ENCODE measurements around the gene ABCC12. TPM values are rescaled to one million over a fixed set of nuclear protein-coding genes. Genes with fewer than 3 reads are reported as not detected.

The ABCC12 gene
- total and polyA plus RNA-seq, 8 donors, result 0.13 to 0.18 TPM; not detected in 6

GRCh38 chr16:48143812-48144368 lies 11.9 kb downstream of the ABCC12 start:
- intact Hi-C loops (cut with DNase I; ENCODE audit: low total_unique reads), result no loop called here
- TF ChIP-seq EP300 (IDR thresholded peaks at IDR 0.05) (no peak), CTCF (IDR thresholded peaks at IDR 0.05) (no peak), POLR2A (IDR thresholded peaks at IDR 0.05) (no peak), POLR2AphosphoS5 (IDR thresholded peaks at IDR 0.05) (no peak)
- H3K36me3 ChIP-seq, result no peaks in the 10 kb centered on the region
- no peak overlapping the region for H3K4me3 ChIP-seq
- H3K4me1 ChIP-seq, result no peaks in the 10 kb centered on the region
- H3K27me3 ChIP-seq, result no peaks in the 10 kb centered on the region
- H3K9me3 ChIP-seq, result peaks cover 0 to 7% (median 0%) of the 10 kb centered on the region in 4 donors
- WGBS, 5 donors, result 93 to 97% (median 94%) methylated on average over 9 of the region's 9 CpGs
- no peak for DNase-seq
- no peak overlapping the region for H3K27ac ChIP-seq

- DNase-seq, result no peak
- no peak for TF ChIP-seq POLR2AphosphoS5 (IDR thresholded peaks at IDR 0.05)
- no peak for TF ChIP-seq EP300 (IDR thresholded peaks at IDR 0.05)
- TF ChIP-seq POLR2A (IDR thresholded peaks at IDR 0.05), result no peak
- no peak for TF ChIP-seq CTCF (IDR thresholded peaks at IDR 0.05)
- Histone ChIP-seq H3K4me3 (no peak overlapping the region), H3K27ac (no peak overlapping the region), H3K36me3 (no peaks in the 10 kb centered on the region), H3K9me3 (no peaks in the 10 kb centered on the region), H3K4me1 (no peaks in the 10 kb centered on the region), H3K27me3 (no peaks in the 10 kb centered on the region)
- WGBS, 5 donors, result 88 to 96% (median 94%) methylated on average over 6 of the region's 6 CpGs
- intact Hi-C loops (cut with DNase I; ENCODE audit: low total_unique reads), result no loop called here
Observed at GRCh38 chr16:48140821-48141220, 15.0 kb downstream of the ABCC12 start.

- no peak for DNase-seq
- Histone ChIP-seq H3K27me3 (no peaks in the 10 kb centered on the region), H3K27ac (no peak overlapping the region), H3K4me3 (no peak overlapping the region), H3K36me3 (no peaks in the 10 kb centered on the region), H3K4me1 (peaks cover 0 to under 1% (median 0%) of the 10 kb centered on the region in 4 donors), H3K9me3 (no peaks in the 10 kb centered on the region)
- intact Hi-C loops (cut with DNase I; ENCODE audit: low total_unique reads), result no loop called here
- TF ChIP-seq EP300 (IDR thresholded peaks at IDR 0.05) (no peak), POLR2AphosphoS5 (IDR thresholded peaks at IDR 0.05) (no peak), CTCF (IDR thresholded peaks at IDR 0.05) (no peak), POLR2A (IDR thresholded peaks at IDR 0.05) (no peak)
- WGBS, 5 donors, result 87 to 94% (median 92%) methylated on average over 3 of the region's 3 CpGs
Observed at GRCh38 chr16:48139517-48139916, 16.3 kb downstream of the ABCC12 start.

- no peak for DNase-seq
- Histone ChIP-seq H3K4me3 (no peak overlapping the region), H3K9me3 (no peaks in the 10 kb centered on the region), H3K27me3 (no peaks in the 10 kb centered on the region), H3K4me1 (peaks cover 0 to 10% (median 1%) of the 10 kb centered on the region in 4 donors), H3K27ac (no peak overlapping the region), H3K36me3 (no peaks in the 10 kb centered on the region)
- intact Hi-C loops (cut with DNase I; ENCODE audit: low total_unique reads), result no loop called here
- TF ChIP-seq POLR2AphosphoS5 (IDR thresholded peaks at IDR 0.05) (no peak), POLR2A (IDR thresholded peaks at IDR 0.05) (no peak), CTCF (IDR thresholded peaks at IDR 0.05) (no peak), EP300 (IDR thresholded peaks at IDR 0.05) (no peak)
- 83 to 92% (median 89%) methylated on average over 2 of the region's 2 CpGs for WGBS, 5 donors
Observed at GRCh38 chr16:48138543-48138942, 17.2 kb downstream of the ABCC12 start.

All from stomach (tissue), 9 donors.